ENCODE data around the gene MVD. TPM values are rescaled to one million over a fixed set of nuclear protein-coding genes. Genes with fewer than 3 reads are reported as not detected.

Gene MVD
- total and polyA plus RNA-seq, 2 of the 13 experiments (the other 11 are each of a cell fraction or from before 2014, with no cell fraction given) = 28.1 to 187 TPM

DNA sequence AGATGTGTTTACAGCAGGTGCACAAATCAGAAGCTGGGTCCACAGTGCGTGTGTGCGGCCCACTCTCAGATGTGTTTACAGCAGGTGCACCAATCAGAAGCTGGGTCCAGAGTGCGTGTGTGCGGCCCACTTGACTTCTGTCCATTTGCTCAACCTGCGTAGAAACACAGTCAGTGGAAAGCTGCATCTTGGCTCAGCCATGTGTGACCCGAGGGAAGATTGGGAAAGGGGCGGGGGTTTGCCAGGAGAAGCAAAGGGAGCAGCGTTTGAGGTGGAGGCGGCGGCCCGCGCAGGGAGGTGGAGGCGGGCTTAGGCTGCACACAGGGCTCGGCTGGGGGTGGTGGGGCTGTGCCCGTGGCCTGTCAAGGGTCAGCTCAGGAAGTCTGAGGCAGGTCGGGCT, 47.7 kb upstream of the MVD start (continued):
- TF ChIP-seq, protein P1, sequence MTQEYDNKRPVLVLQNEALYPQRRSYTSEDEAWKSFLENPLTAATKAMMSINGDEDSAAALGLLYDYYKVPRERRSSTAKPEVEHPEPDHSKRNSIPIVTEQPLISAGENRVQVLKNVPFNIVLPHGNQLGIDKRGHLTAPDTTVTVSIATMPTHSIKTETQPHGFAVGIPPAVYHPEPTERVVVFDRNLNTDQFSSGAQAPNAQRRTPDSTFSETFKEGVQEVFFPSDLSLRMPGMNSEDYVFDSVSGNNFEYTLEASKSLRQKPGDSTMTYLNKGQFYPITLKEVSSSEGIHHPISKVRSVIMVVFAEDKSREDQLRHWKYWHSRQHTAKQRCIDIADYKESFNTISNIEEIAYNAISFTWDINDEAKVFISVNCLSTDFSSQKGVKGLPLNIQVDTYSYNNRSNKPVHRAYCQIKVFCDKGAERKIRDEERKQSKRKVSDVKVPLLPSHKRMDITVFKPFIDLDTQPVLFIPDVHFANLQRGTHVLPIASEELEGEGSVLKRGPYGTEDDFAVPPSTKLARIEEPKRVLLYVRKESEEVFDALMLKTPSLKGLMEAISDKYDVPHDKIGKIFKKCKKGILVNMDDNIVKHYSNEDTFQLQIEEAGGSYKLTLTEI (CRISPR knock-in tag; conservative IDR thresholded peaks at IDR 0.05) = no peak
- TF ChIP-seq ZFX (CRISPR knock-in tag; IDR thresholded peaks at IDR 0.05; ENCODE audit: low read depth) = peak; percentile 43; the same call in 1 of the 2 replicates

DNA sequence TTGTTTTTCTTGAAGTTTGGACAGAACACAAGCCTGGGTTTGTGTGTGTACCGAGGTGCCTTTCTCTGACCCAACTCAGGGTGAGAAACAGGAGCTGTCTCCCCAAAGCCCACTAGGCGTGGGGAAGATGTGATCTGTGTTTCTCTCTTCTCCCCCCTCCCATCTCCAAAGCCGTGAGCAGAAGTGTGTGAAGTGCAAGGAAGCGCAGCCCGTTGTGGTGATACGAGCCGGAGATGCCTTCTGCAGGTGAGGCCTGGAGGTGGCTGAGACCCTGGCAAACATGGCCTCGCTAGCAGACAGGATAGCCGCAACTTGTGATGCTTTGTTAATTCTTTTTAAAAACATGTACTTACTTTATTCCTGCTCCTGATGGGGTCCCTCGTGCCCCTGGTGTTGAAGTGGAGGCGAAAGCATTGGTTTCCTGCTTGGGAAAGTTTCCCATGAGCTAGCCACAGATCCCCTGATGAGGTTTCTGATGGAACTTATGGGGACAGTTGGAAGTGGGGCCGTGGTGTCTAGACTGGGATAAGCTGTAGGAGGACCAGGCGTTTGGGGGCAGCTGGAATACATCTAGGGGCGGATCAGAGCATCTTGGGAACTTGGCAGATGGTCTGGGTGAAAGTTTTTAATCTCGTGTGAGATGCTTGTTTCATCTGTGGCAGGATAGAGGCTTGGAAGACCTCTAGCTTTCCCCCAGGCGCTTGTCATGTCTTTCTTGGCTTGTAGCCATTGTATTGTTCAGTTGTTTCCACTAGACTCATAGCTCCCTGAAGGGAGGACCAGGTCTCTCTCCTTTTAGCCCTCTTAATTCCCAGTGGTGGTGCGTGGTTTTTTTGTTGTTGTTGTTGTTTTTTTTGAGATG, 44.3 kb upstream of the MVD start:
- CTCF ChIA-PET (ENCODE audit: low intra/inter-chr PET ratio, low total read pairs) = no interaction called here

More for the DNA sequence above, 44.3 kb upstream of the MVD start:
- Histone ChIP-seq H3K27ac (ENCODE audit: extremely low read length, insufficient read depth, low read length) (peak overlapping the region; percentile 54), H3K27me3 (ENCODE audit: control insufficient read depth in 1 of 2, insufficient read depth in 2 of 2, low read length in 2 of 2) (peaks cover 0 to 3% of the 10 kb centered on the region in 2 experiments; a peak in 1 of 5 replicates), H3K4me2 (ENCODE audit: low read depth, low read length) (peak overlapping the region; percentile 93), H3K36me3 (replicated peaks in 1 of 2; ENCODE audit: control insufficient read depth in 1 of 2, insufficient read depth in 2 of 2, low read length in 2 of 2) (no peaks in the 10 kb centered on the region), H2AFZ (ENCODE audit: low read length) (no peak overlapping the region), H3K9ac (ENCODE audit: insufficient read depth, low read depth, low read length) (peak overlapping the region; percentile 92), H3K9me3 (ENCODE audit: low read length) (no peaks in the 10 kb centered on the region), H3K79me2 (ENCODE audit: insufficient read depth, low read length) (peaks cover 34% of the 10 kb centered on the region), H3K4me3 (replicated peaks in 1 of 3; ENCODE audit: insufficient read depth in 1 of 3, low read depth in 2 of 3, low read length in 3 of 3) (peak overlapping the region; percentile 82 to 99 (median 83)), H3K4me1 (ENCODE audit: insufficient read depth, low read length) (peaks cover 74% of the 10 kb centered on the region), H4K20me1 (ENCODE audit: insufficient read depth, low read length) (no peaks in the 10 kb centered on the region)
- intact Hi-C loops (cut with micrococcal nuclease; ENCODE audit: unreplicated experiment) (no loop called here), in situ Hi-C loops (cut with HindIII; ENCODE audit: extremely low pct_ligation_motif_present, low pct_unique_long_range_greater_than_20kb) (no loop called here)
- TSS peak; percentile 67 for BruUV-seq (replicated peaks)
- TF ChIP-seq ZNF790 (CRISPR knock-in tag; IDR thresholded peaks at IDR 0.05; ENCODE audit: borderline replicate concordance) (no peak), ZNF788 (CRISPR knock-in tag; IDR thresholded peaks at IDR 0.05; ENCODE audit: borderline replicate concordance) (peak; percentile 12; the same call in 1 of the 2 replicates), NFKB2 (CRISPR knock-in tag; IDR thresholded peaks at IDR 0.05; ENCODE audit: borderline replicate concordance) (0 out of 2 replicates have a peak, but pooled peaks have one; percentile 15)
- TF ChIP-seq, protein P2, sequence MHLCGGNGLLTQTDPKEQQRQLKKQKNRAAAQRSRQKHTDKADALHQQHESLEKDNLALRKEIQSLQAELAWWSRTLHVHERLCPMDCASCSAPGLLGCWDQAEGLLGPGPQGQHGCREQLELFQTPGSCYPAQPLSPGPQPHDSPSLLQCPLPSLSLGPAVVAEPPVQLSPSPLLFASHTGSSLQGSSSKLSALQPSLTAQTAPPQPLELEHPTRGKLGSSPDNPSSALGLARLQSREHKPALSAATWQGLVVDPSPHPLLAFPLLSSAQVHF (CRISPR knock-in tag; IDR thresholded peaks at IDR 0.05) = peak; percentile 40; the same call in 1 of the 2 replicates
- DNase-seq (ENCODE audit: low spot score) (no peak), FAIRE-seq (peak; percentile 44), ATAC-seq (peak; percentile 11; the same call in 2 of the 3 replicates)
- POLR2A ChIA-PET = interaction anchor here (0.6 to 1.2 kb wide), 2 partner anchors 20 to 64 kb away, joined by 3 read pairs; no protein-coding TSS in a partner anchor
- 15% methylated on average over 17 of the region's 17 CpGs for WGBS (ENCODE audit: low lambda C conversion rate)

Data from HepG2 (cell line).